Activated CD8-positive, alpha-beta T cell treated with anti-CD3 and anti-CD28 coated beads for 36 hours (primary cell): ENCODE data around the gene PRDM8. TPM values are rescaled to one million over a fixed set of nuclear protein-coding genes. Genes with fewer than 3 reads are reported as not detected.

ENCODE experiments used
- ATAC-seq: fragments of 200-7000 bp; cut with Tn5 transposase; one replicate; pipeline ENCODE4 v1.10.0; 2021; ENCODE audit warnings: mild to moderate bottlenecking, moderate library complexity
- CTCF ChIA-PET: fragments of 350-600 bp; sonication (Branson Sonifier 250); formaldehyde crosslinking; loops from one replicate; lab custom pipeline; 2021; ENCODE audit warnings: antibody characterized with exemption; lab: Charles Lee
- POLR2A ChIA-PET: fragments of 350-600 bp; sonication (Branson Sonifier 250); formaldehyde crosslinking; loops from one replicate; lab custom pipeline; 2021; ENCODE audit warnings: antibody characterized with exemption; lab: Charles Lee
- DNase-seq: peaks from one replicate; pipeline ENCODE4 v3.0.0-alpha.2; 2020
- H3K27ac Mint-ChIP-seq: one replicate; pipeline ENCODE4 v1.8.0; 2021; ENCODE audit warnings: mild to moderate bottlenecking, mixed read lengths
- H3K27me3 Mint-ChIP-seq: one replicate; pipeline ENCODE4 v1.8.0; 2021; ENCODE audit warnings: mixed read lengths
- H3K36me3 Mint-ChIP-seq: one replicate; pipeline ENCODE4 v1.8.0; 2021; ENCODE audit warnings: low read depth, mixed read lengths
- H3K4me1 Mint-ChIP-seq: one replicate; pipeline ENCODE4 v1.8.0; 2021; ENCODE audit warnings: low read depth, mixed read lengths
- H3K4me3 Mint-ChIP-seq: one replicate; pipeline ENCODE4 v1.8.0; 2021; ENCODE audit warnings: mild to moderate bottlenecking, moderate library complexity, mixed read lengths
- H3K9me3 Mint-ChIP-seq: one replicate; pipeline ENCODE4 v1.8.0; 2021; ENCODE audit warnings: mixed read lengths
- CTCF ChIP-seq: fragments of 200-600 bp; IDR thresholded peaks from one replicate; pipeline ENCODE4 v1.8.0; 2022; ENCODE audit warnings: antibody characterized with exemption, mild to moderate bottlenecking
- intact Hi-C: fragments of 100-400 bp; cut with micrococcal nuclease; formaldehyde crosslinking; loops from one replicate; pipeline ENCODE4 v1.10.0; 2022
- total RNA-seq, 2 experiments: library from RNA; stranded (reverse); gene quantifications; one replicate each; pipeline ENCODE4 v1.2.3, GENCODE V29; 2021

Gene PRDM8
- 1 to 10 TPM; 2.8 to 3.2 TPM for total RNA-seq

DNA sequence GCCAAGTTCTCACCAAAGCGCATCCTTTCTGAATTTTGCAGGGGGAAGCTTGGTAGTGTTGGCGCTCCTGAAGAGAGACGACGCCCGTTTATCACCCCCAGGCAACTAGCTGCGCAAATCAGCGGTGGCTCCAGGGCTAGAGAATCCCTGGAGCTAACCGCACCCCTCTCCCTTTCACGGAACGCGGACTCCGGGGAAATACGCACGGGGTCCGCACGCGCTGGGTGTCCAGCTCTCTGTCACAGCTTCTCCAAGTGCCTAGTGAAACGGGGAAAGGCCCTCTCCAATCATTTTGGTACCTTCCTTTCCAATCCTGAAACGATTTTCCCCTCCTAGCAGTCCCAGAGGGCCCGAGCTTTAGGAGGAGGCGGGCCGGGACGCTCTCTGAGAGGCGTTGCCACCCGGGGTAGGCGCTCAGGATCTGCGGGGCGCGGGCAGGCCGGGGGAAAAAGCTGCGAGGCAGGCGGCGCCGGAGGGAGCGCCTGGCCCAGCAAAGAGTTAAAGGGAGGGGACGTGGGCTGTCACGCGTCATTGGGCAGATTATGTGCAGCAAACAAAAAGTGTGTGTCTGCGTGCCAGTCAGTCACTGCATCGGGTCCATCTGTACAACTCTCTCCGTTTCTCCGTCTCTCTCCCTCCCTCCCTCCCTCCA is at the start of gene PRDM8:
Gene PRDM8 (plus strand): TSS at position 582 of the 652 bp plus-strand sequence. CDS start 2,578 bp downstream, outside the sequence.
- no peak for TF ChIP-seq CTCF
- Mint-ChIP-seq H3K4me1 (peaks cover 40% of the 10 kb centered on the region), H3K36me3 (peaks cover 5% of the 10 kb centered on the region), H3K27ac (no peak within 1 kb of the TSS), H3K4me3 (peak within 1 kb of the TSS; percentile 71), H3K9me3 (no peaks in the 10 kb centered on the region), H3K27me3 (peaks cover 30% of the 10 kb centered on the region)
- peak; percentile 55 for ATAC-seq
- intact Hi-C loops, result no loop called here
- ChIA-PET CTCF (interaction anchor here (0.8 to 2.9 kb wide), 6 partner anchors 10 to 71 kb away, joined by 3 to 22 read pairs (median 4); no protein-coding TSS in a partner anchor), POLR2A (interaction anchor here (1.2 to 2.7 kb wide), 2 partner anchors 11 to 15 kb away, joined by 4 to 23 read pairs; no protein-coding TSS in a partner anchor)
- DNase-seq, result peak; percentile 61

DNA sequence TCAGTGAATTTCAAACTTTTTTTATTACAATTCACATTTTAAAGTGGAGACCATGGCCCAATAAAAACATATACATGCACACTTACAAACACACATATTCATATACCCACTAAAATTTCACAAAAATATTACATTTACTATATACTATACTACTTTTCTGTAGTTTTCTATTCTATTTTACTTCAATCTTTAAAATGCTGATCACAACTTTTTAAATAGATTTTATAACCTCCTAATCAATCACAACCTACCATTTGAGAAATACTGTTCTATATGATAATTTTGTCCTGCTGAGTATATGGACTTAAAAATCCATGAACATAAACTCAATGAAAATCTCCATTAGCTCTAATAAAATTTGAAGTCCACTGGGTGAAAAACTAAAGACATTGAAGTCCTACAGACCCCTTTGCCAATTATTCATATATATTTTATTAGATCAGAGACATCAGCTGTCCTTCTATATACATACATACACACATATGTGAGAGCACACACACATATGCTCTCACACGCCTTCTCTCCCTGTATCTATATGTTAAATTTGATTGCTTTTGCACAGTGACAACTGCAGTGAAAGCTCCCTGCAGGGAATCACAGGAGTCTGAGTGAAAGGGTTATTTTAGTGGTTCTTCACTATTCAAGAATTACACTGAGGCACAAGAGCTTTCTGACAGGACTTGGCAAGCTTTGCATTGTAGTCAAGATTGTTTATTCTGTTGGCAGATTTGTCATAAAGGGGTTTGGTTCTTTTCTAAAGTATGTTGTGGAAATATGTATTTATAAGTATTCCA is 46.7 kb upstream of the PRDM8 start:
- TF ChIP-seq CTCF, result no peak
- Mint-ChIP-seq H3K9me3 (no peaks in the 10 kb centered on the region), H3K4me1 (peaks cover 20% of the 10 kb centered on the region), H3K4me3 (no peak overlapping the region), H3K27ac (no peak overlapping the region), H3K36me3 (no peaks in the 10 kb centered on the region), H3K27me3 (no peaks in the 10 kb centered on the region)
- intact Hi-C loops, result no loop called here
- ATAC-seq (no peak), DNase-seq (no peak)
- POLR2A ChIA-PET, result no interaction called here
- CTCF ChIA-PET, result interaction anchor here (0.8 to 3.4 kb wide), 4 partner anchors 9 to 25 kb away, joined by 3 to 14 read pairs (median 4); no protein-coding TSS in a partner anchor

GRCh38 chr4:80151981-80152380 is 45.3 kb upstream of the PRDM8 start:
- no peaks in the 10 kb centered on the region for H3K36me3 Mint-ChIP-seq
- DNase-seq (no peak), ATAC-seq (no peak)
- TF ChIP-seq CTCF, result no peak
- no peak overlapping the region for H3K4me3 Mint-ChIP-seq
- no peaks in the 10 kb centered on the region for H3K9me3 Mint-ChIP-seq
- H3K27ac Mint-ChIP-seq, result no peak overlapping the region
- no peaks in the 10 kb centered on the region for H3K27me3 Mint-ChIP-seq
- ChIA-PET POLR2A (no interaction called here), CTCF (interaction anchor here (1.5 to 4.6 kb wide), 4 partner anchors 13 to 31 kb away, joined by 4 to 25 read pairs (median 12); no protein-coding TSS in a partner anchor)
- H3K4me1 Mint-ChIP-seq, result peaks cover 25% of the 10 kb centered on the region
- intact Hi-C loops, result no loop called here

- H3K4me1 Mint-ChIP-seq, result peaks cover 34% of the 10 kb centered on the region
- H3K36me3 Mint-ChIP-seq, result no peaks in the 10 kb centered on the region
- DNase-seq (no peak), ATAC-seq (peak; percentile 89)
- intact Hi-C loops, result loop anchor here (1.0 to 2.0 kb wide), 2 partner anchors 19 to 27 kb away; no protein-coding TSS in a partner anchor
- no peaks in the 10 kb centered on the region for H3K27me3 Mint-ChIP-seq
- CTCF ChIA-PET, result interaction anchor here (0.7 to 4.6 kb wide), 10 partner anchors 15 to 76 kb away, joined by 3 to 25 read pairs (median 6); no protein-coding TSS in a partner anchor
- H3K27ac Mint-ChIP-seq, result peak overlapping the region; percentile 91
- peak overlapping the region; percentile 30 for H3K4me3 Mint-ChIP-seq
- TF ChIP-seq CTCF, result no peak
- POLR2A ChIA-PET, result interaction anchor here (0.6 to 1.3 kb wide), 4 partner anchors 18 to 82 kb away, joined by 3 to 6 read pairs (median 4); no protein-coding TSS in a partner anchor
- H3K9me3 Mint-ChIP-seq, result peaks cover 8% of the 10 kb centered on the region
Measured at GRCh38 chr4:80153874-80154544, 43.3 kb upstream of the PRDM8 start.
